HUES64 (cell line): Measurements from ENCODE around the gene MLX. TPM values are rescaled to one million over a fixed set of nuclear protein-coding genes. Genes with fewer than 3 reads are reported as not detected.

ENCODE experiments used
- H3K27ac ChIP-seq: 2 replicates; pipeline ENCODE4 v1.7.0; 2013; ENCODE audit warnings: low read depth, low read length, inconsistent platforms
- H3K27me3 ChIP-seq: 2 replicates; pipeline ENCODE4 v1.6.1; 2013; ENCODE audit warnings: mild to moderate bottlenecking, low read length; ENCODE audit not compliant: insufficient read depth
- H3K36me3 ChIP-seq: 2 replicates; pipeline ENCODE4 v1.6.1; 2013; ENCODE audit warnings: mild to moderate bottlenecking, low read length; ENCODE audit not compliant: insufficient read depth
- H3K4me1 ChIP-seq: 2 replicates; pipeline ENCODE4 v1.6.1; 2013; ENCODE audit warnings: mild to moderate bottlenecking, low read length, moderate library complexity; ENCODE audit not compliant: insufficient read depth
- H3K4me3 ChIP-seq: 2 replicates; pipeline ENCODE4 v1.5.1; 2013; ENCODE audit warnings: mild to moderate bottlenecking, low read length, moderate library complexity
- H3K9ac ChIP-seq: 2 replicates; pipeline ENCODE4 v1.6.1; 2013; ENCODE audit warnings: mild to moderate bottlenecking, low read depth, low read length
- H3K9me3 ChIP-seq: 2 replicates; pipeline ENCODE4 v1.6.1; 2013; ENCODE audit warnings: low read depth, low read length; ENCODE audit not compliant: insufficient read depth
- WGBS: fragments of 150-250, 120-280 bp; methylation state at CpG from one replicate; pipeline ENCODE4 v1.1.7; 2013; ENCODE audit warnings: missing lambda C conversion rate; 5-methylcytosine and 5-hydroxymethylcytosine counted together
- polyA plus RNA-seq, 2 experiments: library from polyadenylated mRNA; stranded (reverse); fragments of 50-300 nt; gene quantifications; one replicate each; pipeline ENCODE4 v1.2.3, GENCODE V29; 2013

MLX gene
- polyA plus RNA-seq (2013, experiment 1 of 2), result 31.6 TPM
- 31.6 TPM for polyA plus RNA-seq (2013, experiment 2 of 2)

- H3K36me3 ChIP-seq, result peaks cover 63% of the 10 kb centered on the region
- H3K4me1 ChIP-seq, result peaks cover 5% of the 10 kb centered on the region; the same call in 1 of the 2 replicates
- peak within 1 kb of the TSS; percentile 80 for H3K9ac ChIP-seq
- H3K27me3 ChIP-seq, result no peaks in the 10 kb centered on the region
- H3K4me3 ChIP-seq, result peak within 1 kb of the TSS; percentile 83
- peak within 1 kb of the TSS; percentile 88 for H3K27ac ChIP-seq
- H3K9me3 ChIP-seq, result no peaks in the 10 kb centered on the region
- under 1% methylated on average over 72 of the region's 72 CpGs for WGBS
These were observed at the start of gene MLX for GRCh38 chr17:42566883-42567573. Gene MLX (plus strand): TSS chr17:42567100. CDS start chr17:42567125, 25 bp downstream.

- Histone ChIP-seq H3K9ac (no peak overlapping the region), H3K9me3 (no peaks in the 10 kb centered on the region), H3K36me3 (peaks cover 25% of the 10 kb centered on the region), H3K4me3 (no peak overlapping the region), H3K27ac (no peak overlapping the region), H3K4me1 (peaks cover 23% of the 10 kb centered on the region), H3K27me3 (no peaks in the 10 kb centered on the region)
- WGBS, result 31% methylated on average over 9 of the region's 9 CpGs
These were observed 49.4 kb upstream of the MLX start for GRCh38 chr17:42517516-42517915.

GRCh38 chr17:42518046-42518754 lies 48.7 kb upstream of the MLX start:
- Histone ChIP-seq H3K27ac (no peak overlapping the region), H3K9ac (no peak overlapping the region), H3K9me3 (no peaks in the 10 kb centered on the region)

GRCh38 chr17:42518755-42519545 lies 48.0 kb upstream of the MLX start:
- Histone ChIP-seq H3K4me3 (no peak overlapping the region), H3K27ac (peak overlapping the region; percentile 94), H3K4me1 (peaks cover 23% of the 10 kb centered on the region), H3K36me3 (peaks cover 20% of the 10 kb centered on the region), H3K9ac (peak overlapping the region; percentile 69; the same call in 1 of the 2 replicates), H3K27me3 (no peaks in the 10 kb centered on the region), H3K9me3 (no peaks in the 10 kb centered on the region)
- WGBS, result 82% methylated on average over 6 of the region's 6 CpGs

More at GRCh38 chr17:42518046-42518754, 48.7 kb upstream of the MLX start:
- 87% methylated on average over 8 of the region's 9 CpGs for WGBS
- H3K27me3 ChIP-seq, result no peaks in the 10 kb centered on the region
- H3K4me3 ChIP-seq, result no peak overlapping the region
- peaks cover 23% of the 10 kb centered on the region for H3K4me1 ChIP-seq
- H3K36me3 ChIP-seq, result peaks cover 25% of the 10 kb centered on the region

- H3K27me3 ChIP-seq, result no peaks in the 10 kb centered on the region
- no peaks in the 10 kb centered on the region for H3K9me3 ChIP-seq
- peak overlapping the region; percentile 69; the same call in 1 of the 2 replicates for H3K9ac ChIP-seq
- H3K4me1 ChIP-seq, result peaks cover 23% of the 10 kb centered on the region
- H3K27ac ChIP-seq, result peak overlapping the region; percentile 94
- H3K36me3 ChIP-seq, result peaks cover 14% of the 10 kb centered on the region
- H3K4me3 ChIP-seq, result 0 out of 2 replicates have a peak overlapping the region, but pooled peaks have one; percentile 5
- 28% methylated on average over 12 of the region's 12 CpGs for WGBS
These were observed 47.1 kb upstream of the MLX start for GRCh38 chr17:42519546-42520491.

GRCh38 chr17:42520540-42520951 lies 46.4 kb upstream of the MLX start:
- Histone ChIP-seq H3K4me1 (peaks cover 23% of the 10 kb centered on the region), H3K9me3 (no peaks in the 10 kb centered on the region), H3K27ac (peak overlapping the region; percentile 94), H3K36me3 (peaks cover 14% of the 10 kb centered on the region), H3K27me3 (no peaks in the 10 kb centered on the region), H3K4me3 (no peak overlapping the region), H3K9ac (peak overlapping the region; percentile 69; the same call in 1 of the 2 replicates)
- WGBS, result 51% methylated on average over 9 of the region's 9 CpGs

GRCh38 chr17:42521036-42521435 lies 45.9 kb upstream of the MLX start:
- H3K4me1 ChIP-seq, result peaks cover 23% of the 10 kb centered on the region
- peaks cover 14% of the 10 kb centered on the region for H3K36me3 ChIP-seq
- no peak overlapping the region for H3K9ac ChIP-seq
- H3K4me3 ChIP-seq, result no peak overlapping the region
- H3K27ac ChIP-seq, result no peak overlapping the region
- WGBS, result 94% methylated on average over 7 of the region's 8 CpGs
- no peaks in the 10 kb centered on the region for H3K9me3 ChIP-seq
- H3K27me3 ChIP-seq, result no peaks in the 10 kb centered on the region

GRCh38 chr17:42521666-42522262 lies 45.1 kb upstream of the MLX start:
- Histone ChIP-seq H3K4me1 (peaks cover 23% of the 10 kb centered on the region), H3K36me3 (peaks cover 12% of the 10 kb centered on the region), H3K27me3 (no peaks in the 10 kb centered on the region), H3K9ac (no peak overlapping the region), H3K9me3 (no peaks in the 10 kb centered on the region), H3K27ac (no peak overlapping the region), H3K4me3 (no peak overlapping the region)
- 93% methylated on average over 11 of the region's 11 CpGs for WGBS

GRCh38 chr17:42522263-42522790 lies 44.6 kb upstream of the MLX start:
- 87% methylated on average over 9 of the region's 9 CpGs for WGBS
- Histone ChIP-seq H3K4me1 (peaks cover 23% of the 10 kb centered on the region), H3K9ac (no peak overlapping the region)

More at GRCh38 chr17:42522263-42522790, 44.6 kb upstream of the MLX start:
- H3K27me3 ChIP-seq, result no peaks in the 10 kb centered on the region
- no peak overlapping the region for H3K27ac ChIP-seq
- no peak overlapping the region for H3K4me3 ChIP-seq
- H3K9me3 ChIP-seq, result no peaks in the 10 kb centered on the region
- H3K36me3 ChIP-seq, result peaks cover 11% of the 10 kb centered on the region
